Transverse colon (tissue), 4 donors: Measurements from ENCODE around the gene PELI1.

Experiments
- CTCF ChIP-seq, 5 experiments: fragments of 200-600 bp in 3 of 5; fragments of 450-650 bp in 2 of 5; sonication (generic) in 3 of 5; IDR thresholded peaks; 1 replicate in 2 of 5; 2 replicates in 3 of 5; pipeline ENCODE4 v1.5.1; 2016 to 2017; ENCODE audit warnings: antibody characterized with exemption in 5 of 5, inconsistent platforms in 3 of 5, mild to moderate bottlenecking in 2 of 5, moderate library complexity in 1 of 5
- POLR2A ChIP-seq: fragments of 450-650 bp; IDR thresholded peaks from one replicate; pipeline ENCODE4 v1.6.1; 2016; ENCODE audit warnings: antibody characterized with exemption, mild to moderate bottlenecking, moderate library complexity
- POLR2AphosphoS5 ChIP-seq, 3 donors: sonication (generic); formaldehyde crosslinking; IDR thresholded peaks; one replicate each; pipeline ENCODE4 v1.6.1; 2016; ENCODE audit warnings: antibody characterized with exemption in 3 of 3

GRCh38 chr2:64186699-64187605, 42.7 kb upstream of the PELI1 start:
- TF ChIP-seq CTCF (IDR thresholded peaks at IDR 0.05) (no peak), POLR2A (no peak), POLR2AphosphoS5 (IDR thresholded peaks at IDR 0.05) (no peak)
